HG03066 (cell line): ENCODE measurements around the gene HINT2.

Experiments
- ATAC-seq: cut with Tn5 transposase; IDR thresholded peaks from one replicate; pipeline ENCODE4 v1.9.1; 2021; ENCODE audit warnings: low read depth; ENCODE audit not compliant: unreplicated experiment

Gene HINT2

GRCh38 chr9:35841645-35841900, 26.7 kb upstream of the HINT2 start:
- ATAC-seq = no peak

GRCh38 chr9:35840881-35841644, 26.2 kb upstream of the HINT2 start:
- no peak for ATAC-seq

- no peak for ATAC-seq
Observed at GRCh38 chr9:35839926-35840325, 25.1 kb upstream of the HINT2 start.

- ATAC-seq = no peak
Observed at GRCh38 chr9:35836595-35836994, 21.8 kb upstream of the HINT2 start.

- no peak for ATAC-seq
Observed at GRCh38 chr9:35835766-35836165, 20.9 kb upstream of the HINT2 start.

GRCh38 chr9:35835216-35835632, 20.4 kb upstream of the HINT2 start:
- ATAC-seq = no peak

GRCh38 chr9:35834260-35835215, 19.7 kb upstream of the HINT2 start:
- ATAC-seq = no peak

- ATAC-seq = no peak
Observed at GRCh38 chr9:35832814-35833213, 18.0 kb upstream of the HINT2 start.

- no peak for ATAC-seq
Observed at GRCh38 chr9:35831040-35831439, 16.2 kb upstream of the HINT2 start.

GRCh38 chr9:35829764-35830096, 14.9 kb upstream of the HINT2 start:
- ATAC-seq = no peak

GRCh38 chr9:35829084-35829763, 14.4 kb upstream of the HINT2 start, which contains the start of gene TMEM8B:
TSS of gene TMEM8B (plus strand) at chr9:35829228. CDS start at chr9:35829448, 220 bp downstream.
- peak; percentile 75 for ATAC-seq

GRCh38 chr9:35828716-35829083, 13.9 kb upstream of the HINT2 start, which contains the start of gene FAM221B:
TSS of gene FAM221B (minus strand) at chr9:35828732. CDS start at chr9:35826161, 2,571 bp downstream.
- peak; percentile 3 for ATAC-seq

- ATAC-seq = no peak
Observed at GRCh38 chr9:35827486-35827885, 12.6 kb upstream of the HINT2 start.

GRCh38 chr9:35826071-35826701, 11.3 kb upstream of the HINT2 start:
- peak; percentile 41 for ATAC-seq

GRCh38 chr9:35822926-35823325, 8.1 kb upstream of the HINT2 start:
- ATAC-seq = no peak

- no peak for ATAC-seq
Observed at GRCh38 chr9:35820076-35820475, 5.2 kb upstream of the HINT2 start.

GRCh38 chr9:35818341-35818740, 3.5 kb upstream of the HINT2 start:
- ATAC-seq = no peak

GRCh38 chr9:35816708-35817107, 1.9 kb upstream of the HINT2 start:
- no peak for ATAC-seq

- peak; percentile 27 for ATAC-seq
Observed at GRCh38 chr9:35814106-35814840, 569 bp downstream of the HINT2 start.
